HG02588 (cell line): ENCODE measurements around the gene TUBB1.

ENCODE experiments used
- ATAC-seq: cut with Tn5 transposase; IDR thresholded peaks from one replicate; pipeline ENCODE4 v1.9.1; 2021; ENCODE audit warnings: mild to moderate bottlenecking, moderate library complexity; ENCODE audit not compliant: unreplicated experiment

The TUBB1 gene

DNA sequence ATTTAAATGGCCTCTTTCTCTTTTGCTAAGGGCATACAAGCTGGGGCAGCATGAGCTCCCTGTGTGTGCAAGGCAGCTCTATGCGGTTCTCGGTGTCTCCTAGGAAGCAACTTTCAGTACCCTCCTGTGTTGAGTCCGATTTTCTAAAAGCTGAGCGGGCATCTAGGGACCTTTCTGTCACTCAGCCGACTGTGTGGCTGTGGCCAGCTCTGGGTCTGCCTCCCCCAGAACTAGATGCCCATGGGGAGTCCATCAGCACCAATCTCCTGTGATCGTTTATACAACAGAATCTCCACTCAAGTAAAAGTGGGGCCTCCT, 30.7 kb upstream of the TUBB1 start:
- ATAC-seq = no peak

- no peak for ATAC-seq
Measured at GRCh38 chr20:58989196-58989595, 30.0 kb upstream of the TUBB1 start.

DNA sequence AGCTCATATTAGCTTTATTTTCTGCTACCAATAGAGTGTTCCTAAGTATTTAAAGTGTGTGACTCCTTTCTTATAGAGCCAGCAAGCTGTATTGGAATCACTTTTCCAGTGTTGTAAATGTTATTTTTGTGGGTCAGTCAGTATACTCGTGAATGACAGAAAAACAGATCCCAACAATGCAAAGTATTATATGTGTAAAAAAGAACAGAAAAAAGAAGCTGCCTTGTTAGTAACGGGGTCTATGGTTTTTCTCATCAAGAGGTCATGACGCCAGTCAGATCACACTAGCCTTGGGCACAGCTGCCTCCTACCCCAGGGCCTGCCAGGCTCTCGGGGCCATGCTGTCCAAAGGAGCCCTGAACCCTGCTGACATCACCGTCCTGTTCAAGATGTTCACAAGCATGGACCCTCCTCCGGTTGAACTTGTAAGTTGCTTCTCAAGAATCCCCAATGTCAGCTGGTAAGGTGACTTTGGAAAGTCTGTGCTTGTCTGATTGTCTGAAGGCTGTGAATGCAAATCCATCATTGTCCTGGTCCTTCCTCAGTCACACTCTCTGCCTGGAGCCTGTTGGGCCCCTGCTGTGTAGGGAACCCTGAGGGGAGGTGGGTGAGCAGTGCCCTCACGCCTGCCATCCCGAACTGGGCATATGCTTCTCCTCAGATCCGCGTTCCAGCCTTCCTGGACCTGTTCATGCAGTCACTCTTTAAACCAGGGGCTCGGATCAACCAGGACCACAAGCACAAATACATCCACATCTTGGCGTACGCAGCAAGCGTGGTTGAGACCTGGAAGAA, 28.4 kb upstream of the TUBB1 start:
- no peak for ATAC-seq

- ATAC-seq = no peak
Measured at GRCh38 chr20:58991715-58992114, 27.5 kb upstream of the TUBB1 start.

GRCh38 chr20:58992911-58993310, 26.3 kb upstream of the TUBB1 start:
- ATAC-seq = no peak

DNA sequence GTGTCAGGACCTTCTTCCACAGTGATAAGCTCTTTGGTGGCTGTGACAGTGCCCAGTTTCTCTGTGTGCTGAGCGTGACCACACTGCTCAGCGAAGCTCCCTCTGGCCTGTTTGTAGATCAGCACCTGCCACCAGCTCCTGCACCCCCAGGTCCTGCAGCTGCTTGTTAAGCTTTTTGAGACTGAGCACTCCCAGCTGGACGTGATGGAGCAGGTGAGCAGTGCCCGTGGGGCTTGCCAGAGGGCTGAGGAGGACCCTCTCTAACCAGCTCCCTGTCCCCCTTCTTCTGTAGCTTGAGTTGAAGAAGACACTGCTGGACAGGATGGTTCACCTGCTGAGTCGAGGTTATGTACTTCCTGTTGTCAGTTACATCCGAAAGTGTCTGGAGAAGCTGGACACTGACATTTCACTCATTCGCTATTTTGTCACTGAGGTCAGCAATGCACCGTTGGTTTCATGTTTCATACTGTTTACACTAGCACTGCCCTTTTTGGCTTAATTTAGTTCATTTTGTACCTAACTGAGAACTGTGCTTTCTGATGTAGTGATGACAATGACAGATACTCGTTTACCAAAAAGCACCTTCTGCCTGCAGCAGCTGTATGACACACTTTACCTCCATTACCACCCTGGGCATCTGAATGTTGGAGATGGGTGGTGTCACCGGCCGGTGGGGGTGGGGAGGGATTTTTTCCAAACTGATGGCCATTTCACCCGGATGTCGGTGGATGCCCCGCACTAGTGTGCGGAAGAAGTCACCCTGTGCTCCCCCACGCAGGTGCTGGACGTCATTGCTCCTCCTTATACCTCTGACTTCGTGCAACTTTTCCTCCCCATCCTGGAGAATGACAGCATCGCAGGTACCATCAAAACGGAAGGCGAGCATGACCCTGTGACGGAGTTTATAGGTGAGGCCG, 25.6 kb upstream of the TUBB1 start:
- ATAC-seq = no peak

- ATAC-seq = no peak
Measured at GRCh38 chr20:58994390-58995159, 24.7 kb upstream of the TUBB1 start.

DNA sequence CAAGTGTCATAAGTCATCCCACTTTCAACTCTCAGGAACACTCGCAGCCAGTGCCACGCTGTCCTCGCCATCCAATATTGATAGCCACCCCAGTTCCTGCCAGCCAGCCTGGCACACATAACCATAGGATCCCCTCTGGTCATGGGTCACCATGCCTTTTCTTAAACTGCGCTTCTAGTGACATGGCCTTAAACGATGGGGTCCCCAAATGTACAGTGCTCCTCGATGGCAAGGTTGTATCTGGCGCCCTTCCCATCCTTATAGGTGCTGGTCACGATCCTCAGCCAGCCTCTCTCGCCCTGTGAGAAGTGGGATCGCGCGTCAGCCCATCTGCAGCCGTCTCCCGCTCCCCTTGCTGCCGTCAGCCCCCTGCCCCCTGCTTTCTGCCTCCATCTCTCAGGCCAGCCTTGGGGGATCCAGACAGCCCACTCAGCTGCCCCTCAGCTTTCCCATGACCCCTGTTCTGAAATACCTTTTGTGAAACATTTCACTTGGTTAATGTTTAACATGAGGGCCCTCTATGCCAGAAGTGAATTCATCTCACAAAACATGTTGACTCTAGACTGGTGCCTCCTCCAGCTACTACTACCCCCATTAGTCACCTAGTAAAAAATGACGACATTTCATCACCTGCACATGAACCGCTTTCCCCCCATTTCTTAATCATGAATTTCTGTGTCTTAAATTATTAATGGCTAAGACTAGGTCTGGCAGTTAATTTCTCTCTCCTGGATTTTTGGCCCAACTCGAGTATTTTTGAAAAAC, 23.6 kb upstream of the TUBB1 start:
- no peak for ATAC-seq

DNA sequence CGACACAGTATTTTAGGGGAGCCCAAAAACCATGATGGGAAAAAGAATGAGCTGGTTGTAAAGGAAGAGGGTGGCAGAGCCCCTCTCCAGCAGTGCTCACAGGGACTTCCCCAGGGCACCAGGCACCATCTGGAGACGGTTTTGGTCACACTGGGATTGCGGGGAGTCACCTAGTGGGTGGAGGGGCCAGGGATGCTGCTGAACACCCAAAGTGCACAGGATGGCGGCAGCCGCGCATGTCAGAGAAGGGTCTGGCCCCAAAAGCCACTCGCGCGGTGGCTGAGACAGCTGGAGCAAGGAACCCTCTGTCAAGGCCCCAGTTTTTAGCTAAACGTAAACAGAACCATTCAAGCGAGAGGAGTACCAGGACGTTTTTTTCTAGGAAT, 23.0 kb upstream of the TUBB1 start:
- no peak for ATAC-seq

DNA sequence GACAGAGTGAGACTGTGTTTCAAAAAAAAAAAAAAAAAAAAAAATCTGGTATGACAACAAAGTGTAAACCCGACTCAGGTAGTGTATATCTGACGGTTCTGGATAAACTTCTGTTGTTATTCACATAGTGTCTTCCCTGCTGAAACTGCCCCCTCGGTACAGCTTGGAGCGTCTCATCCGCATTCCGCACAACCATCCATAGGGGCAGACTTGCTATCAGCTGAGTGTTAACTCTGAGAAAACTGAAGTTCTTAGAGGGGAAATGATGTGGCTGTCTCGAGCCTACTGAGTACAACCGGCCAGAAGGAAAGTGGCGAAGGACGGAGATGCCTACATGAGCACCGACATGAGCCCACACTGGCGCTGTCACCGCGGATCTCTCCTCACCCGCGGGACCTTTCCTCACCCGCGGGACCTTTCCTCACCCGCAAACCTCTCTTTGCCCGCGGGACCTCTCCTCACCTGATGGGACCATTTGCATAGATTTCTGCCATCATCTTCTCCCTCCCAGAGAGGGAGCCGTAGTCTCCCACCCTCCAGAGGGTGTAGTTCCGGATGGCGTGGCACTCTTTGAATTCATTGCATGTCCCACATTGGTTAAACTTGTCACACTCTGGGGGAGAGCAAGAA, 22.0 kb upstream of the TUBB1 start:
- ATAC-seq = no peak

DNA sequence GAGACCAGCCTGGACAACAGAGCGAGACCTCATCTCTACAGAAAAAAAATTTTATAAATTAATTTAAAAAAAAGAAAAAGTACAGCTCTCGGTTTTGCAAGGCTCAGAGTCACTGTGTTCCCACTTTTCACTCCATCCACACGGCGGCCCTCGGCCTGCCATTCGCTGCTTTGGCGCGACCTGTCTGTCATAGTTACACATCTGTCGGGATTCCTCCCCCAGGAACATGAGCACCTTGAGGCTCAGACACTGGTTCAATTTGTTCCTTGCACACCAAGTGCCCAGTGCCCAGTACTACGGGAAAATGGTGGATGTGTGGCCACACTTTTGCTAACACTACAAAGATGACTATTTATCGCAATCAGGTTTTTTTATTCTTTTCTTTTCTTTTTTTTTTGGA, 20.6 kb upstream of the TUBB1 start:
- no peak for ATAC-seq

DNA sequence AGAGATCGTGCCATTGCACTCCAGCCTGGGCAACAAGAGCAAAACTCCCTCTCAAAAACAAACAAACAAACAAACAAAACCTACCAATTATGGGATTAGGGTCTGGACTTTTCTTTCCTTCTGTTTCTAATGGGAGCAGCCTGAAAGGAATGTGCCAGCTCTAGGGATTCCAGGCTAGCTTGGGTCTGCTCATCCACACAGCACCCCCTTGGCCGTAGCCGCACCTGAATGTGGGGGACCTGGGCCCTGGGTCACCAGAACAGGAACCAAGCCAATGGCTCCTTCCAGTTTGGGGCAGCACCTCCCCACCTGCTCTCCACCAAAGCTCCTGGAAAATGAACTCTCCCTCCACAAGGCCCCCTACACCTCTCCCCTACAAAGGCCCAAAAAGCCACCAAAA, 18.9 kb upstream of the TUBB1 start:
- no peak for ATAC-seq

DNA sequence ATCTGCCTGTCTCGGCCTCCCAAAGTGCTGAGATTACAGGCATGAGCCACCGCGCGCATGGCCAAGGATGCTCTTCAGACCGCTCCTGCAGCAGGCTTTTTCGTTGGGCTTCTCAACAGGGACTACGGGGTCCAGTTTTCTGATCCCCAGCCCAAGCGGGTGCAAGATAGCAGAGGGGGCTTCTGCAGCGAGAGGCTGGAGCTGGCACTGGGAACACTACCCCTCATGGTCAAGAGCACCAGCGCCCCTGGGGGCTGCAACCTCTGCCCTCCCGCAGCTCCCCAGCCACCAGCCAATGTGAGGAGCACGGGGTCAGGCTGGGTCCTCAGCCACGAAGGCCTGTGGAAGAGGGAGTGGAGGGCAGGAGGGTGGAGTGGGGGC, 18.2 kb upstream of the TUBB1 start:
- no peak for ATAC-seq

DNA sequence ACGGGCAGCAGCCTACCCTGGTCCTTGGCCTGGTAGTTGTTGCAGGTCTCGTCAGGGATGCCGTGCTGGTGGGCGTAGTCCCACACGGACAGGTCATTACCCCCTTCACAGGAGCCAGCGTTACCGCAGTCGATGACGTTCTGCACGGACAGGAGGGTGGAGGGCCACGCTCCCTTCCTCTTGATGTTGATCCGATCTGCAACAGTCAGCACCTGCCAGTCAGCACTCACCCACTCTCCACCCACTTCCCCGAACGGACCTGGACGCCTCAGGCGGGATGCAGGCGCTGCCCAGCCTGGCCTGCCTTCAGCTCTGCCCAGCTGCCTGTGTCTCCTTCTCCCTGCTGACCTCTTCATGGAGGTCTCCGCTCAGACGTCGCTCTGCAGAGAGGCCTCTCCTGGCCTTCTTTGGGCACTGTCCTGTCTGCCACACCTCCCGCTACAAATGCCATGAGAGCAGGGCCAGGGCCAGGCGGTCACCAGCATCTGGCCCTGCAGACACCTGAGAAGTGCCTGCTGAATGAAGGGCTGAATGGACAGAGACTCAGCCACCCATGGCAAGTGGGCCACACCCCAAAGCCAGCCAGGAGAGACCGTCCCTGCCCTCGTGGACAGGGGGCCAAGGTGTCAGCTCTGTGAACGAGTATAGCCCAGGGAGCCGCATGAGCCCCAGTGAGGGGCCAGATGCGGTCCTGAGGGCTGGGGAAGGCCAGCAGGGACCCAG, 17.6 kb upstream of the TUBB1 start:
- ATAC-seq = no peak

DNA sequence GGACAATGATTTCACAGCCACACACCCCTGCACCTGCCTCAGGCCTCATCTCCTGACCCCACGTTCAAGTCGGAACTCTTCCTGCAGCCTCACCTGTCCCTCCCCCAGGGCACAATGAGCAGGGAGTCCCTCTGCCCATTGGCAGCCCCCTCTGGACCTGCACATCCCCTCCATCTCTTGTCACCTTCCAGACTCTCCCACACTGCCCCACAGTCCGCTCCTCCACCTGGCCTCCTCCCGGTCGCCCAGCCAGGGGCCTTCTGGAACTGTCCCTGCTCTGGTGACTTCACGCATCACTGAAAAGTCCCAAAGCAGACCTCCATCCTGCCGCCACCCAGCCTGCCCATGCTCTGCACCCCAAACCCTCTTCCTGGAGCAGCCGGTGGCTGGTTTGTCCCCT, 16.8 kb upstream of the TUBB1 start:
- no peak for ATAC-seq

GRCh38 chr20:59002874-59003399, 16.3 kb upstream of the TUBB1 start:
- ATAC-seq = no peak

DNA sequence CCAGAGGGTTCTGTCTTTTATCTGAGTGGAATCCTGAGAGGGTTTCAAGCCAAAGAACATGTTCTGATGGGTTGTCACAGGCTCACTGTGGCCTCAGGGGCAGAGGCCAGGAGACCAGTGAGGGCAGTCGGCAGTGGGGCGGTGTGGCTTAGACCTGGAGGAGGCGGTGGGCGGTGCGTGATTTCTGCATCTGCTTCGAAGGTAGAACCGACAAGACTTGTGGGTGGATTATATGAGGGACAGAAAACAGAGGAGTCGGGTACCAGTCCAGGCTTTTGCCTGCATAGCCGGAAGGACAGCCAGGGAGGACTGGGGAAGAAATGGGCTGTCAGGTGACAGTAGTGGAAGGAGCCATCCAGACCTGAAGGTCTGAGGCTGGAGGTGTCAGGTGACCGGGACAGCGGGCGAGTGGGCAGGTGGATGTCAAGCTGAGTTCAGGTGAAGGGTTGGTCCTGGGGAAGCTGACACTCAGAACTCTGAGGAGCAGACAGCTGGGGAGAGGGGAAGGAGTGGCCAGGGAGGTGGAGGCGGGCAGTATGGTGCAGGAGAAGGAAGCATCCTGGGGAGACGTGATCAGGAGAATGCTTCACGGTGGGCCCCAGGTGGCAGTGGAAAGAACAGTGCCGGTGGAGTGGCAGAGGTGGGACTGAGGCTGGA, 15.3 kb upstream of the TUBB1 start:
- ATAC-seq = no peak

- ATAC-seq = no peak
Measured at GRCh38 chr20:59004493-59004762, 14.8 kb upstream of the TUBB1 start.
